GM12891 (cell line): ENCODE results near the gene UQCR11.

Source experiments
- PAX5 ChIP-seq: IDR thresholded peaks from 2 replicates; pipeline ENCODE4 v1.6.1; 2011; ENCODE audit warnings: low read length, moderate library complexity, mild to moderate bottlenecking; ENCODE audit not compliant: insufficient read depth, severe bottlenecking
- POLR2A ChIP-seq: IDR thresholded peaks from 2 replicates; pipeline ENCODE4 v1.6.1; 2011; ENCODE audit warnings: low read depth, low read length, control low read depth
- POLR2AphosphoS5 ChIP-seq: IDR thresholded peaks from 2 replicates; pipeline ENCODE4 v1.6.1; 2011; ENCODE audit warnings: low read depth, low read length, control low read depth
- POU2F2 ChIP-seq: IDR thresholded peaks from 2 replicates; pipeline ENCODE4 v1.6.1; 2011; ENCODE audit warnings: low read depth, mild to moderate bottlenecking, control low read depth, low read length, moderate library complexity
- SPI1 ChIP-seq: IDR thresholded peaks from 2 replicates; pipeline ENCODE4 v1.6.1; 2011; ENCODE audit warnings: low read depth, low read length, control low read depth
- TAF1 ChIP-seq: IDR thresholded peaks from 2 replicates; pipeline ENCODE4 v1.6.1; 2011; ENCODE audit warnings: low read depth, low read length, control low read depth

DNA sequence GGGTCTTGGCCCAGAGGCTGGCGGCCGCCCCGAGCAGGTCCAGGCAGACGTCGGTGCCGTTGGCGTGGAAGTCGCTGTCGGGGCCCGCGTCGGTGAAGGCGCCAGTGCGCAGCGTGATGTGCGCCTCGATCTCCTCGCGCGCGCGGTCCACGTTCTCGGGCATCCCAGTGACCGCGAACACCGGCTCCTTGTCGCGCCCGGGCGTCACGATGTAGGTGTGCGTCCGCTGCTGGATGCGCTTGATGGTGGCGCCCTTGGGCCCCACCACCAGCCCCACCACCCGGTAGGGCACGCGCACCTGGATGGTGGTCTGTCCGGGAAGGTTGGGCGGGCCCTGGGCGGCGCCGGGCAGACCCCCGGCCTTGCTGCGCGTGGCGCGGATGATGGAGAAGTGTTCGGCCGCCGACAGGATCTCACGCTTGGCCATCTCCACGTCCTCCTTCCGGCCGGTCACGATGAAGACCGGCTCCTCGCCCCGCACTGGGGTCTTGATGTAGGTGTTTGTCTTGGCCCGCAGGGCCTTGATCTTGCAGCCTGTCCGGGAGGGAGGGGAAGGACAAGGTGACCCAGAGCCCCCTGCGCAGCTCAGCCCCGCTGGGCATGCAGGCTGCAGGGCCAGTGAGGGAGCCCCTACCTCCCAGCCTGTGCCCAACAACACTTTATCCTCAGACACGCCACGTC lies 48.7 kb downstream of the UQCR11 start:
- TF ChIP-seq TAF1 (no peak), POLR2A (no peak), POU2F2 (no peak), SPI1 (no peak), POLR2AphosphoS5 (no peak), PAX5 (no peak)
